HG03280 (cell line): ENCODE measurements around the gene CTU2.

Experiments used
- ATAC-seq: cut with Tn5 transposase; IDR thresholded peaks from one replicate; pipeline ENCODE4 v1.9.1; 2021; ENCODE audit warnings: mild to moderate bottlenecking, moderate library complexity; ENCODE audit not compliant: unreplicated experiment

CTU2 gene

GRCh38 chr16:88713054-88713453 lies 6.8 kb downstream of the CTU2 start:
- no peak for ATAC-seq

GRCh38 chr16:88713568-88714419 lies 7.5 kb downstream of the CTU2 start:
- no peak for ATAC-seq

GRCh38 chr16:88714420-88715302 lies 8.4 kb downstream of the CTU2 start:
- ATAC-seq: no peak

DNA sequence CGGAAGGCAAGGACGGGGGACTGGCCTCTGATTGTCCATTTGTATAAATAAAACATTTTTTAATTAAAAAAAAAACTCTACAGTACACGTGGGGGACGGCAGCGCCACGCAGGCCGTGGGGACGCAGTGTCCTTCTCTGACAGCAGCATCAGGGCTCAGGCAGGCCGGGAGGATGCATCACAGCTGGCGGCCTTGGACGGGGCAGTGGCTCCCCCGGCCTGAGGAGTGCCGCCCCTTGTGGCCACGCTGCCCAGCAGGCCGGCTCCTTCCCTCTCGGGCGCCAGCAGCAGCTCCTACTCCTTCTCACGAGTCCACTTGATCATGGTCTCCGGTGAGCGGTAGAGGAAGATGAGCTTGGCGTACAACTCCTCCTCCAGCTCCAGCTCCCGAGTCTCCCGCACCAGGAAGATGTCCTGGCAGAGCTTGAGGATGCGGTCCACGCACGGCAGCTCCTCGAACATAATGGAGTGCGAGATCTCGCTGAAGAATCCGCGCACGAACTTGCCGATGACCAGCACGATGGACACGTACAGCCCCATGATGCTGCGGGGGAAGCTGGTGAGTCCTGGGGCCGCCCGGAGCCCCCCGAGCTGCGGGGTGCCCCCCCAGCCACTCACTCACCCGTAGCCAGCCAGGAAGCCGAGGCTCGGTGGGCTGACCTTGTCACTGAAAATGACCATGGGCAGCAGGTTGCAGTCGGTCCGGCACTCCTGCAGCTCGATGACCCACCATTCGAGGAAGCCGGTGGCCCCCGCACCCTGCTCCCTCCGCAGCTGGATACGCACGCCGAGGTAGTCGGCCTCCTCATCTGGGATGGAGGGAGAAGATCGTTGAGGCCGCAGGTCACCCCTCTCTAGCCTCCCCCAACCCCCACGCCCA lies 9.2 kb downstream of the CTU2 start:
- no peak for ATAC-seq

DNA sequence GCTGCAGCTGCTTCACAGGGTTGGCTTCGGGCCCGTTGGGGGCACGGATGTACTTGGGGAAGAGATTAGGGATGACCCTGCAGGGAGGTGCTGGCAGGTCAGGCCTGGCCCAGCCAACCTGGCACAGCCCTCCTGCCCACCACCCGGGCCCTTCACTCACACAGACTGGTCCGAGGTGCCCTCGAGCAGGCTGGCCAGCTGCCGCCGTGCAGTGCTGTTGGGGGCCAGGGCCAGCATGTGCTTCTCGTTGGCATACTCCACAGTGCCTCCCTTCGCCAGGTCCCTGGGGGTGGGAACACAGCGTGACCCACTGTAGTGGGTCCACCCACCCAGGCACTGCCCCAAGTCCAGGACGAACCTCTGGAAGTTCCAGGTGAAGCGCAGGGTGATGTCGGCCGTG lies 9.9 kb downstream of the CTU2 start:
- ATAC-seq: no peak

GRCh38 chr16:88716601-88717001 lies 10.3 kb downstream of the CTU2 start:
- ATAC-seq: no peak

DNA sequence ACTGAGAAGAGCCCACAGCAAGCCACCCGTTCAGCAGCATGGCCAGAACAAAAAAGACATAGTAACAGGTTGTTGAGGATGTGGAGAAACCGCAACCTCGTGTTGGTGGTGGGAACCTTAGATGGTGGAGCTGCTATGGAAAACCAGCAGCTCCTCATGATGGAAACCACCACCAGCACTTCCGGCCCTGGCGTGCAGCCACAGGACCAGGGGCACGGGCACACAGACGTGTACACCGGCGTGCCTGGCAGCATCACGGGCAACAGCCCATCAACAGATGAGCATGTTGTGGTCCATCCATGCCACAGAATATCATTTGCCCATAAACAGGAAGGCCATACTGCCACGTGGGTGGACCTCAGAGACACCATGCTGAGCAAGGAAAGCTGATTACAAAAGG lies 11.9 kb downstream of the CTU2 start:
- no peak for ATAC-seq

GRCh38 chr16:88719267-88719932 lies 13.1 kb downstream of the CTU2 start:
- ATAC-seq: no peak

DNA sequence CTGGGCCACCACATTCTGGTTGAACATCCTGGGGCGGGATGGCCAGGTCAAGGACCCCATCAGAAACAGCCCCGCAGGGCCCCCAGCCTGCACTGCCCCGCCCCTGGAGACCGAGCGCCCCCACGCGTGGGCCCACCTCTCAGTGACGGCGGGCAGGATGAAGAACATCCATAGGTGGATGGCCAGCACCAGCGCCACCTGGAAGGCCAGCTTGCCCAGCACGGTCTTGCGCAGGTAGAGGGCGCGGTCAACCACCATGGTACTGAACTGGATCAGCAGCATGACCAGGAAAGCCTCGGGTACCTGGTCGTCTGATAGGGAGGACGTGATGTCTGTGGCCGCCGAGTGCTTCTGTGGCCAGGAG lies 13.6 kb downstream of the CTU2 start:
- no peak for ATAC-seq

GRCh38 chr16:88720396-88720970 lies 14.2 kb downstream of the CTU2 start:
- ATAC-seq: no peak

GRCh38 chr16:88721236-88721635 lies 14.9 kb downstream of the CTU2 start:
- no peak for ATAC-seq

- ATAC-seq: no peak
Observed at GRCh38 chr16:88721815-88722755, 15.8 kb downstream of the CTU2 start.

DNA sequence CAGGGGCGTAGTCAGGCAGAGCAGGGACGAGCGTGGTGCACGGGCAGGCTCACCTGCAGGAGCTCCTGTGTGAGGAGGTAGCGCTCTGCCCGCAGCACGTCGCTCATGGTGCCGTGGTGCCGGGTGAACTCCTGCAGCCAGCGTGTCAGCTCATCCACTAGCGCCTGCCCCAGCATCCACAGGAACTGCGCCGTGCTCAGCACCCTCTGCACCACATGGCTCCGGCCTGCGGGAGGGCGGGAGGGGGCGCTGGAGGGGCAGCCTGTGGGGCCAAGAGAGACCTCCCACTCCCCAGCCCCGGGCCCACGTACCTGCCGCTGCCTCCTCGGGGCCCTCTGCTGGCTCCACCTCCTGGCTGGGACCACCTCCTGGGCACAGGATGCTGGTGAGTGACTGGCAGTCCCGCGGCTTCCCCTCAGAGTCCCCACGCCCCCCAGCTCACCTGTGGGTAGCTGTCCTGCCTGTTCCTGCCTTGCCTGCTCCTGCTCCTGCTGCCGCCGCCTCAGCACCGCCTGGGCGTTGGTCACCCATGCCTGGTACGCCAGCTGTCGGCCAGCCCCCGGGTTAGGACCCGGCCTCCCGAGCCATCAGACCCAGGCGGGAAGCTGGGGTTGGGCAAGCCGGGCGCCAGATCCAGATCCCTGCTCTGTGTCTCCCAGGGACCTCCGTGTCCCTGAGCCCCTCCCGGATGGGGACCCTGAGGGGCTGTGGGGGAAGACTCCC lies 16.6 kb downstream of the CTU2 start:
- ATAC-seq: no peak

- ATAC-seq: no peak
Observed at GRCh38 chr16:88723507-88723887, 17.2 kb downstream of the CTU2 start.

DNA sequence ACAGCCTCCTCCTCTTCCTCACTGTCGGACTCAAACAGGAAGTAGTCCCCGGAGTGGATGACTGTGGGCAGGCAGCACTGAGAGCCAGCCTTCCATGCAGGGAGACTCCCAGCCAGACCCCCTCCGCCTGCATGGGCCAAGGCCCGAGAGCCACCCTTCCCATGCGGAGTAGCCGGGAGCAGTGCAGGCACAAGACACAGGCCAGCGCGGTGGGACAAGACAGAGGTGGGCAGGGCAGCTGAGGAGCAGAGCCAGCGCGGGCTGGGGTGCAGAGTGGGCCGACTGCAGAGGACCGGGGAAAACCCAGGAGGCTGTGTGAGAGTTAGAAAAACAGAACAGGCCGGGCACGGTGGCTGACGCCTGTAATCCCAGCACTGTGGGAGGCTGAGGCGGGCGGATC lies 17.6 kb downstream of the CTU2 start:
- no peak for ATAC-seq

GRCh38 chr16:88724855-88725555 lies 18.7 kb downstream of the CTU2 start:
- no peak for ATAC-seq

DNA sequence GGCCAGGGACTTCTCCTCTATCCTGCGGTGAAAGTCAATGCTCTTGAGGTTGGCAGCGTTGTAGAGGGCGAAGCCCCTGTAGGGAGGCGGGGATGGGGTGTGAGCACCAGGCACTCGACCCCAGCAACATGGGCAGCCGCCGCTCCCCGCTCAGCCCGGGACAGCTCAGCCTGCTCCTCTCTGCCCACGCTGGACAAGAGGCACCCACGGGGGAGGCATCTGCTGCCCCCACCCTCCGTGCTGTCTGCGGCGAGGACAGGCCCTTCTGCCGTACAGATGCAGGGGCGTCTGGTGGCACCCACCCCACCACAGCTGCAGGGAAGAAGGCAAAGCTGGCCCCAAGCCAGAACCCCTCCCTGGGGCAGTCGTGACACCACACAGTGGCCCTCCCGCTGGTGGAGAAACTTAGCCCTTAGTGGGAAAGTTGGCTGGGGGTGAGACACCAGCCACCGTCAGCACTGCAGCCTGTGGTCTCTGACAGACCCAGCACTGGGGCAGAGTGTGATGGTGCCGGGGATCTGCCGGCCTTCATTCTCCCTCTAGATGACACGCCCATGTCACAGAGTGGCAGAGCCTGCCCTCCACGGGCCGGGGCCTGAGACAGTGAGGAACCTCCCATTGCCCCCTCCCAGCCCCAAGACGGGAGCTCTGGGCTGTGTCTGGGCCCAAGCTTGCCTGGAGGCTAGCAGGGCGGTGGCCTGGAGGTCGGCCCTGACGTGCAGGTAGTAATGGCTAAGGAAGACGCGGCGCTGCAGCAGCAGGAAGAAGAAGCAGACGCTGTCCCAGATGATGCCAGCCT lies 19.5 kb downstream of the CTU2 start:
- ATAC-seq: no peak
